Activated T-cell treated with anti-CD3 and anti-CD28 coated beads, Interleukin-2, amount 50 U/mL, for 4 hours (primary cell): ENCODE results near the gene ANKRD60. TPM values are rescaled to one million over a fixed set of nuclear protein-coding genes. Genes with fewer than 3 reads are reported as not detected.

Source experiments
- ATAC-seq, 2 donors: fragments of 200-7000 bp; cut with Tn5 transposase; one replicate each; pipeline ENCODE4 v1.10.0; 2021
- DNase-seq: peaks from one replicate; pipeline ENCODE4 v3.0.0-alpha.2; 2020
- H3K27me3 Mint-ChIP-seq: one replicate; pipeline ENCODE4 v1.8.0; 2021; ENCODE audit warnings: low read depth, mixed read lengths
- H3K36me3 Mint-ChIP-seq: one replicate; pipeline ENCODE4 v1.8.0; 2022; ENCODE audit warnings: mixed read lengths; ENCODE audit not compliant: insufficient read depth
- H3K4me1 Mint-ChIP-seq: one replicate; pipeline ENCODE4 v1.8.0; 2021; ENCODE audit warnings: low read depth, mixed read lengths
- H3K4me3 Mint-ChIP-seq: one replicate; pipeline ENCODE4 v1.8.0; 2021; ENCODE audit warnings: mild to moderate bottlenecking, moderate library complexity, mixed read lengths
- H3K9me3 Mint-ChIP-seq: one replicate; pipeline ENCODE4 v1.8.0; 2021; ENCODE audit warnings: mixed read lengths
- total RNA-seq, 3 donors: library from RNA; stranded (reverse); gene quantifications; one replicate each; pipeline ENCODE4 v1.2.1, GENCODE V29; 2021

The ANKRD60 gene
- total RNA-seq, 3 donors from 2014 or later: not detected

GRCh38 chr20:58237318-58238132 is 9.1 kb upstream of the ANKRD60 start:
- H3K9me3 Mint-ChIP-seq: no peaks in the 10 kb centered on the region
- H3K4me3 Mint-ChIP-seq: peak overlapping the region; percentile 89
- no peak for DNase-seq
- no peaks in the 10 kb centered on the region for H3K27me3 Mint-ChIP-seq
- peaks cover 21% of the 10 kb centered on the region for H3K4me1 Mint-ChIP-seq
- ATAC-seq: no peak
- no peaks in the 10 kb centered on the region for H3K36me3 Mint-ChIP-seq

GRCh38 chr20:58236612-58237317 is 8.3 kb upstream of the ANKRD60 start:
- DNase-seq: peak; percentile 89
- Mint-ChIP-seq H3K4me1 (peaks cover 21% of the 10 kb centered on the region), H3K36me3 (no peaks in the 10 kb centered on the region), H3K4me3 (peak overlapping the region; percentile 89), H3K27me3 (no peaks in the 10 kb centered on the region), H3K9me3 (no peaks in the 10 kb centered on the region)
- peak; percentile 91 to 92 for ATAC-seq

- Mint-ChIP-seq H3K9me3 (no peaks in the 10 kb centered on the region), H3K4me1 (peaks cover 21% of the 10 kb centered on the region), H3K4me3 (no peak overlapping the region), H3K27me3 (peaks cover 4% of the 10 kb centered on the region), H3K36me3 (peaks cover 2% of the 10 kb centered on the region)
- no peak for DNase-seq
- peak; percentile 12 to 35 for ATAC-seq
Measured at GRCh38 chr20:58235010-58235409, 6.6 kb upstream of the ANKRD60 start.

GRCh38 chr20:58233881-58234528 is 5.6 kb upstream of the ANKRD60 start:
- Mint-ChIP-seq H3K36me3 (peaks cover 2% of the 10 kb centered on the region), H3K27me3 (peaks cover 14% of the 10 kb centered on the region), H3K9me3 (no peaks in the 10 kb centered on the region), H3K4me1 (peaks cover 25% of the 10 kb centered on the region), H3K4me3 (no peak overlapping the region)
- ATAC-seq (no peak), DNase-seq (peak; percentile 39)

- Mint-ChIP-seq H3K9me3 (no peaks in the 10 kb centered on the region), H3K4me1 (peaks cover 29% of the 10 kb centered on the region), H3K36me3 (peaks cover 2% of the 10 kb centered on the region), H3K27me3 (peaks cover 18% of the 10 kb centered on the region), H3K4me3 (no peak overlapping the region)
- no peak for DNase-seq
- ATAC-seq: no peak
Measured at GRCh38 chr20:58233393-58233792, 4.9 kb upstream of the ANKRD60 start.

- Mint-ChIP-seq H3K4me3 (no peak overlapping the region), H3K27me3 (peaks cover 33% of the 10 kb centered on the region), H3K36me3 (peaks cover 2% of the 10 kb centered on the region), H3K4me1 (peaks cover 24% of the 10 kb centered on the region), H3K9me3 (no peaks in the 10 kb centered on the region)
- DNase-seq (no peak), ATAC-seq (no peak)
Measured at GRCh38 chr20:58231683-58232082, 3.2 kb upstream of the ANKRD60 start.

GRCh38 chr20:58229198-58229798 is 845 bp upstream of the ANKRD60 start:
- no peak for ATAC-seq
- H3K27me3 Mint-ChIP-seq: peaks cover 46% of the 10 kb centered on the region
- DNase-seq: no peak
- H3K36me3 Mint-ChIP-seq: peaks cover 2% of the 10 kb centered on the region
- H3K4me1 Mint-ChIP-seq: peaks cover 13% of the 10 kb centered on the region
- peak overlapping the region; percentile 60 for H3K4me3 Mint-ChIP-seq
- H3K9me3 Mint-ChIP-seq: no peaks in the 10 kb centered on the region

- peaks cover 13% of the 10 kb centered on the region for H3K4me1 Mint-ChIP-seq
- peaks cover 2% of the 10 kb centered on the region for H3K36me3 Mint-ChIP-seq
- peaks cover 46% of the 10 kb centered on the region for H3K27me3 Mint-ChIP-seq
- DNase-seq: no peak
- ATAC-seq: peak in 1 of 2 donors; percentile 20
- H3K4me3 Mint-ChIP-seq: no peak overlapping the region
- H3K9me3 Mint-ChIP-seq: no peaks in the 10 kb centered on the region
Measured at GRCh38 chr20:58228103-58228483, 360 bp downstream of the ANKRD60 start.

GRCh38 chr20:58227391-58228102 is 906 bp downstream of the ANKRD60 start:
- no peak for DNase-seq
- Mint-ChIP-seq H3K27me3 (peaks cover 50% of the 10 kb centered on the region), H3K4me3 (peak overlapping the region; percentile 9), H3K36me3 (peaks cover 2% of the 10 kb centered on the region), H3K4me1 (peaks cover 13% of the 10 kb centered on the region), H3K9me3 (no peaks in the 10 kb centered on the region)
- ATAC-seq: no peak

- Mint-ChIP-seq H3K27me3 (peaks cover 63% of the 10 kb centered on the region), H3K9me3 (no peaks in the 10 kb centered on the region), H3K36me3 (no peaks in the 10 kb centered on the region), H3K4me3 (no peak overlapping the region), H3K4me1 (peaks cover 13% of the 10 kb centered on the region)
- ATAC-seq (no peak), DNase-seq (no peak)
Measured at GRCh38 chr20:58225452-58226200, 2.8 kb downstream of the ANKRD60 start.

GRCh38 chr20:58224974-58225373 is 3.5 kb downstream of the ANKRD60 start:
- Mint-ChIP-seq H3K4me1 (peaks cover 13% of the 10 kb centered on the region), H3K27me3 (peaks cover 66% of the 10 kb centered on the region), H3K9me3 (no peaks in the 10 kb centered on the region), H3K4me3 (no peak overlapping the region), H3K36me3 (no peaks in the 10 kb centered on the region)
- DNase-seq (no peak), ATAC-seq (no peak)

GRCh38 chr20:58224097-58224496 is 4.4 kb downstream of the ANKRD60 start:
- Mint-ChIP-seq H3K36me3 (peaks cover 2% of the 10 kb centered on the region), H3K9me3 (peaks cover 3% of the 10 kb centered on the region), H3K4me1 (peaks cover 10% of the 10 kb centered on the region), H3K4me3 (no peak overlapping the region), H3K27me3 (peaks cover 66% of the 10 kb centered on the region)
- ATAC-seq (peak; percentile 69 to 76), DNase-seq (no peak)

GRCh38 chr20:58223358-58223941 is 5.0 kb downstream of the ANKRD60 start:
- Mint-ChIP-seq H3K27me3 (peaks cover 67% of the 10 kb centered on the region), H3K4me3 (no peak overlapping the region), H3K9me3 (peaks cover 9% of the 10 kb centered on the region), H3K36me3 (peaks cover 3% of the 10 kb centered on the region), H3K4me1 (peaks cover 6% of the 10 kb centered on the region)
- DNase-seq: no peak
- peak; percentile 30 to 39 for ATAC-seq
